NB4 (cell line): ENCODE measurements around the gene MAMDC4.

ENCODE experiments used
- DNase-seq: peaks from one replicate; pipeline ENCODE4 v3.0.0; 2010; ENCODE audit warnings: low read depth
- H3K4me3 ChIP-seq: one replicate; pipeline ENCODE4 v1.5.1; 2011; ENCODE audit warnings: mild to moderate bottlenecking, low read depth, low read length, moderate library complexity
- CTCF ChIP-seq: IDR thresholded peaks from one replicate; pipeline ENCODE4 v1.5.1; 2012; ENCODE audit warnings: low read depth, low read length
- MAX ChIP-seq: IDR thresholded peaks from 2 replicates; pipeline ENCODE4 v1.6.1; 2011; ENCODE audit warnings: low read depth, low read length
- MYC ChIP-seq: IDR thresholded peaks from 2 replicates; pipeline ENCODE4 v1.6.1; 2011; ENCODE audit warnings: low read depth, low read length
- POLR2A ChIP-seq: IDR thresholded peaks from 2 replicates; pipeline ENCODE4 v1.6.1; 2011; ENCODE audit warnings: mild to moderate bottlenecking; ENCODE audit not compliant: insufficient read length; ENCODE audit errors: extremely low read depth

MAMDC4 gene

GRCh38 chr9:136814725-136815421 is 37.3 kb upstream of the MAMDC4 start:
- DNase-seq: no peak
- no peak for TF ChIP-seq POLR2A
- no peak for TF ChIP-seq CTCF
- TF ChIP-seq MAX: no peak
- no peak for TF ChIP-seq MYC
- H3K4me3 ChIP-seq: no peak overlapping the region

- no peak overlapping the region for H3K4me3 ChIP-seq
- TF ChIP-seq MYC: no peak
- TF ChIP-seq POLR2A: no peak
- no peak for TF ChIP-seq CTCF
- TF ChIP-seq MAX: no peak
- no peak for DNase-seq
Measured at GRCh38 chr9:136815422-136815782, 36.7 kb upstream of the MAMDC4 start.

GRCh38 chr9:136820971-136821825 is 30.9 kb upstream of the MAMDC4 start:
- TF ChIP-seq CTCF: no peak
- DNase-seq: no peak
- H3K4me3 ChIP-seq: no peak overlapping the region

GRCh38 chr9:136821826-136822544 is 30.2 kb upstream of the MAMDC4 start:
- no peak for TF ChIP-seq POLR2A
- TF ChIP-seq MAX: no peak
- TF ChIP-seq MYC: no peak
- no peak for TF ChIP-seq CTCF
- no peak overlapping the region for H3K4me3 ChIP-seq
- no peak for DNase-seq

- no peak overlapping the region for H3K4me3 ChIP-seq
- DNase-seq: no peak
- TF ChIP-seq CTCF (no peak), MYC (no peak), POLR2A (no peak), MAX (no peak)
Measured at GRCh38 chr9:136823136-136824046, 28.8 kb upstream of the MAMDC4 start.
